ENCODE results near the gene TJP3.
A peak's percentile ranks its signal among the peaks of the same experiment; 100 is the strongest.

DNA sequence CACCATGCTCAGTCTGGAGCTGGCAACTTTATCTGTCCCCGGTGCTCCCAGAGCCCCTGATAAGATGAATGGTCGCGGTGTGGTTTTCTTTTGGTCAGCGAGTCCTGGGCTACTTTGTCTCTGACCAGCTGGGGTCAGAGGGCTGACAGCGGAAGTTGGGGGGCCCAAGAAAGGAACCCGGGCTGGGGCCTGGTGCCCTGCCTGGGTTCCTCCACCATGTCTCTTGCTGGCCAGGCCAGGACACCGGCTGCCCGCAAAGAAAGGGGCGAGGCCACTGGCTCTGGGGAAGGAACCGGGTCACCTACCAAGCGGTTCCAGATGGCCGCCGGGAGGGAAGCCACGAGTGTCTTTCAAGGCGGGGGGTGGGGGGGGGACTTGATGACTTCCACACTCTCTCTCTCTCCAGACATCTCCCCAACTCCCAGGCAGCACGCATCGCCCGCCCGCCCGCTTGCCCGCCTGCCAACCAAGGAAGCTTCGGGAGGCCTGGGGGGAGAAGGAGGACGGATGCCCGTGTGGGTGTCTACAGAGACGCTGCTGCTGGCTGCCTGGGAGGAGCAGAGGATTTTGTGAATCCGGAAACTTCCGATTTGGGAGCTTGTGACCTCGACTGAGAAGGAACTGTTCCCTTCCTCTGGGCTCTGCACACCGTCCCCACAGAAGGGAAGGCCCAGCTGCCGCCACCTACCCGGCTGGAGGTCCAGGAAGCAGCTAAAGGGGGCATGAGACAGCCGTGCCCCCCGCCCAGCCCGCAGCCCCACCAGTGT is 9.0 kb upstream of the TJP3 start:
- TF ChIP-seq, protein P1, sequence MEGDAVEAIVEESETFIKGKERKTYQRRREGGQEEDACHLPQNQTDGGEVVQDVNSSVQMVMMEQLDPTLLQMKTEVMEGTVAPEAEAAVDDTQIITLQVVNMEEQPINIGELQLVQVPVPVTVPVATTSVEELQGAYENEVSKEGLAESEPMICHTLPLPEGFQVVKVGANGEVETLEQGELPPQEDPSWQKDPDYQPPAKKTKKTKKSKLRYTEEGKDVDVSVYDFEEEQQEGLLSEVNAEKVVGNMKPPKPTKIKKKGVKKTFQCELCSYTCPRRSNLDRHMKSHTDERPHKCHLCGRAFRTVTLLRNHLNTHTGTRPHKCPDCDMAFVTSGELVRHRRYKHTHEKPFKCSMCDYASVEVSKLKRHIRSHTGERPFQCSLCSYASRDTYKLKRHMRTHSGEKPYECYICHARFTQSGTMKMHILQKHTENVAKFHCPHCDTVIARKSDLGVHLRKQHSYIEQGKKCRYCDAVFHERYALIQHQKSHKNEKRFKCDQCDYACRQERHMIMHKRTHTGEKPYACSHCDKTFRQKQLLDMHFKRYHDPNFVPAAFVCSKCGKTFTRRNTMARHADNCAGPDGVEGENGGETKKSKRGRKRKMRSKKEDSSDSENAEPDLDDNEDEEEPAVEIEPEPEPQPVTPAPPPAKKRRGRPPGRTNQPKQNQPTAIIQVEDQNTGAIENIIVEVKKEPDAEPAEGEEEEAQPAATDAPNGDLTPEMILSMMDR (IDR thresholded peaks at IDR 0.05), result no peak
- peak in 1 of 2 donors; percentile 30 for TF ChIP-seq POLR2A (IDR thresholded peaks at IDR 0.05)
